EH (cell line): ENCODE data around the gene NR2E3.
"Not testable (repeated sequence)": the region's sequence is repeated elsewhere in the genome, so short reads cannot be mapped to it uniquely, and the experiment has no call there.

Experiments used
- DNase-seq: peaks from one replicate; pipeline ENCODE4 v3.0.0-alpha.2; 2015; ENCODE audit warnings: low read depth

The NR2E3 gene

GRCh38 chr15:71815301-71815700 is 4.9 kb downstream of the NR2E3 start:
- no peak for DNase-seq

GRCh38 chr15:71817351-71817750 is 7.0 kb downstream of the NR2E3 start:
- DNase-seq = no peak

- no peak for DNase-seq
Measured at GRCh38 chr15:71820127-71820526, 9.8 kb downstream of the NR2E3 start.

- DNase-seq = no peak
Measured at GRCh38 chr15:71821547-71822129, 11.3 kb downstream of the NR2E3 start.

- no peak for DNase-seq
Measured at GRCh38 chr15:71822890-71823630, 12.7 kb downstream of the NR2E3 start.

- DNase-seq = no peak
Measured at GRCh38 chr15:71823801-71824200, 13.4 kb downstream of the NR2E3 start.

GRCh38 chr15:71825021-71825730 is 14.8 kb downstream of the NR2E3 start:
- no peak for DNase-seq

- no peak for DNase-seq
Measured at GRCh38 chr15:71826196-71826595, 15.8 kb downstream of the NR2E3 start.

- DNase-seq = no peak
Measured at GRCh38 chr15:71830981-71831380, 20.6 kb downstream of the NR2E3 start.

GRCh38 chr15:71841563-71841962 is 31.2 kb downstream of the NR2E3 start:
- no peak for DNase-seq

GRCh38 chr15:71844916-71845315 is 34.6 kb downstream of the NR2E3 start:
- no peak for DNase-seq

GRCh38 chr15:71853543-71853942 is 43.2 kb downstream of the NR2E3 start:
- no peak for DNase-seq

- DNase-seq = not testable (repeated sequence)
Measured at GRCh38 chr15:71858232-71858631, 47.9 kb downstream of the NR2E3 start.
